Stimulated activated CD4-positive, alpha-beta T cell treated with anti-CD3 and anti-CD28 coated beads, Interleukin-1b, Interleukin-23, amount 100 ng/mL, for 48 hours (primary cell): ENCODE data around the gene TRIM41.
"Not testable (repeated sequence)": the region's sequence is repeated elsewhere in the genome, so short reads cannot be mapped to it uniquely, and the experiment has no call there.

Experiments
- DNase-seq: peaks from one replicate; pipeline ENCODE4 v3.0.0-alpha.2; 2020

Gene TRIM41

DNA sequence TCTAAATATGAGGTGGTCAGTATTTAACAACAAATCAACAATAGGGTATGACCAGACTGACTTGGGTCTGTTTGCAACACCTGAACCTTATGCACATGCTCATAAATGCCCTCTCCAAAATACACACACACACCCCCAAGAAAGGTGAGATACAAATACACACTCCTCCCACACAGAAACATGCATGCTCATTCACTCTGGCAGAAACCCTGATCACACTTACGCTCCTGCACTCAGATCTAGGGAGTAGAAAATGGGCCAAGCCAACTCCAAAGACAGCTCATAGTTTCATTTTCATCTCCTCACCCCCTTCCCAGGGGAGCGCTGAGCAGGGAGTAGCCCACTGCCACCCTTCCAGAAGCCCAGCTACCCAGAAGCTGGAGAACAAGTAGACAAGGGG is 29.4 kb upstream of the TRIM41 start:
- no peak for DNase-seq

DNA sequence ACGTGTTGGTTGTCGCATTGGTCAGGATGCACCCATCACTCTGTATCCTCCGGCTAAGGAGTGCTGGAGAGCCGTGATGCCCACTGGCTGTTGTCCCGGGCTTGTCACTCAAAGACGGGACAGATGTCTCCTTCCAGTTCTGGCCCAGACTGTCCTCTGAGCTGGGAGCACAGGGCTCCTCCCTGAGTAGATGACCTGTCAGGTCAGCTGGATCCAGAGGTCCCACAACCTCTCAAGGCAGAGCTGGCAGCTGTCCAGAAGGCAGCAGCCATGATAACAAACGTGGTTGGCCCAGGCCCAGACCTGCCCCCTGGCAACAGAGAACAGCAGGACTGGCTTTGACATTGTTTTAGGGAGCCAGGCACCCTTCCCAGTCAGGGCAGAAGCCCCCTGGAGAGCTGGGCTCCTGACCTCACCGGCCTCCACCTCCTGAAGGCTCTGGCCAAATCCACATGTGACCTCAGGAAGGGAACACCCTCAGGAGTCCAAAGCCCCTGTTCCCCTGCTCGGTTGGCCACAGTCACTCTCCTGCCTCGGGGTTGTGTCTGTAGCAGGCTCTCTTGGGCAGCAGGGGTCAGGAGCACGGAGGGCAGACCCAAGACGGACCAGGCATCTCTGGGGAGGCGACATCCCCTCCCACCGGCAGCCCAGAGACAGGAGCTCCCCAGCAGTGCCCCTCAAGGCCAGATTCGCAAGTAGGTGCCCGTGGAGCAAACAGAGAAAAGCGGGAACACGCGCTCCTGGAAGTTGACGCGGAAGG is 28.4 kb upstream of the TRIM41 start:
- no peak for DNase-seq

GRCh38 chr5:181195249-181195761 is 27.8 kb upstream of the TRIM41 start:
- no peak for DNase-seq

DNA sequence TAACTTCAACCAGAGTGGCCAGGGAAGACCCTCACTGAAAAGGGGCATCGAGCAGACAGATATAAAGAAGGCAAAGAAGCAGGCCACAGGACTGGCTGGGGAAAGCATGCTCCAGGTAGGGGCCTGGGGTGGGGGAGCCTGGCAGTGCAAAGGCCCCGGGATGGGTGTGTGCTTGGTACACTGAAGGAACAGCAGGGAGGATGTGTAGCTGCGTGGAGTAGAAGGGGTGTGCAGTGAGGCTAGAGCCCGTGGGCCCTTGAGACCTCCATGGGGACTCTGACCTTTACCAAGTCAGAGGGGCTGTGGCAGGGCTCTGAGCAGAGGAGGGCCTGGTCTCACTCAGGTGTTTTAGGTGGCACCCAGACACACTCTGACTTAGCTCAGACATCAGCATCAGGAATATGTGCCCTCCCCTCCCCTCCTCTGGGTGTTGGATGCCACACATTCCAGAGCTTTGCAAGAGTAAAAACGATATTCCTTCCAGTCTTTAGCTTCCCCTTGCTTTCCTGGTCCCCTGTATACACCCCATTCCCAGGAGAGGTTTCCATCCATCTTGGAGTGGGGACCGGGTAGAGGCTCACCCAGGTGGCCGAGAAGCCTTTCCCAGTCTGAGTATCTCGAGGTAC is 25.6 kb upstream of the TRIM41 start:
- no peak for DNase-seq

DNA sequence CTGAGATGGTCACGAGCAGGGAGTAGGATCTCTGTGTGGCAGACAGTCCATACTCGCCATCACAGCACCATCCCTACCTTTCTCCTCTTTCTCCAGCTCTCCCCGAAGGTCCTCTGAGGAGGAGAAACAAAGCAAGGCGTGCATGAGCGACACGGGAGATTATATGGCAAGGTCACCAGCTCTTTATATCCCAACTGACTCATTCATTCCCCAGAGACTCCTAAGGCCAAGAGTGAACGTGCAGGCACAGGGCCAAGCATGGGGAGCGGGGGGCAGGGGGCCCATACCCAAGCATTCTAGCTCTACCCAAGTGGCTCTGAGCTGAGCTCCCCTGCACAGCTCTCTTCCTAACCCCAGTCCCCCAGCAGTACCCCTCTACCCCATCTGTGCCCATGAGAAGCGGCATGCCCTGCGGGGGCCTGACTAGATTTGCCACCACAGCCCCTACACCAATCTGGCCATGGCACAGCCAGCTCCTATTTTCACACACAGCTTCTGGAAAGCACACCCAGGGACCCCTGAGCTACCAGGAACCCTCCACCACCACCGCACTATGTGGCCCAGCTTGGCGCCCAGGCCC is 24.9 kb upstream of the TRIM41 start:
- DNase-seq = no peak

- DNase-seq = no peak
These were observed 24.1 kb upstream of the TRIM41 start for GRCh38 chr5:181198905-181199519.

DNA sequence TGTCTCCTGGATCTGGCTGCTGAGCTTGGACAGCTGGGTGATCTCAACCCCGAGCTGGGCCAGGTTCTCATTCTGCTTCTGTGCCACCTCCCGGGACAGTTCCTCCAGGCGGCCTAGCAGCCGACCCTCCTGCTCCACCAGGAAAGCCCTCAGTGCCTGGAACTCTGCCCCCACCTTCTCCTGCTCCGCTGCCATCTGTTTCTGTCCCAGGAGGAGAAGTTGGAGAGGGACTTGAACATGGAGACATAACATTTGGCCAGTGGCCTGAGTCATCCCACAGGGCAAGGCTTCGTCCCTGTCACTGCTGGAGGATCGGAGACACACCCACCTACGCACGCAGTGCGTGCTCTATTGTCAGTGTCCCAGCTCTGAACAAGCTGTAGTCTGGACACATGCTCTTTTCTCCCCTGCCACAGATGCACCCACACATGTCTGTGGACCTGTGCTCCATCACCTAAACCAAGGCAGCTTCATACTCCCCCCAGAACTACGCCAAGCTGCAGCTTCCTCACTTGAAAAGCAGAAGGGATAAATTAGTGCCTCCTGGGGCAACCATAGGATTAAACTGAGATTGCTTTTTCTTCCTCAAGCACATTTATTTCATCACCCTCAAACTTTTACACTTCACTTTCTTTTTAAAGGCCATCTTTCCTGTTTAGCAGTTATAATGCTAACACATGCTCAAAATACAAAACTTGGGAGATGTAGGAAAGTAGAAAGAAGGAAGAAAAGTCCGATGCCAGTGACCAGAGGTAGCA is 23.0 kb upstream of the TRIM41 start:
- no peak for DNase-seq

DNA sequence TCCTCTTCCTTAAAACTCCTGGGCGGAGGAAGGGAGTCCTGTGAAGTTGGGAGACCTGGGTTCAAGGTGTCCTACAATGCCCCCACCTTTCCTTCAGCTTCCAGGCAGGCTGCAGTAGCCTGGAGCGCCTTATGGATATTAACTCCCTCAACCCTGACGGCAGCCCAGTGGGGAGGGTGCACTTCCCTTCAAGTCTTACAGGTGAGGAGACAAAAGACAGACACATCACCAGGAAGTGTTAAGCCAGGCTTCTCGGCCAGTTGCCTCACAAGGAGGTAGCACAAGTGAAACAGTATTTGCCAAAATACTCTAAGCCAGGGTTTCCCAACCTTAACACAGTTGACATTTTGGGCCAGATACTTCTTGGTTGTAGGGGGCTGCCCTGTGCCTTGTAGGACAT is 22.3 kb upstream of the TRIM41 start:
- no peak for DNase-seq

GRCh38 chr5:181203093-181203711 is 19.9 kb upstream of the TRIM41 start:
- no peak for DNase-seq

GRCh38 chr5:181203777-181204112 is 19.3 kb upstream of the TRIM41 start:
- DNase-seq = no peak

GRCh38 chr5:181204113-181204825 is 18.8 kb upstream of the TRIM41 start:
- peak; percentile 10 for DNase-seq

- DNase-seq = no peak
These were observed 18.0 kb upstream of the TRIM41 start, which contains the start of gene TRIM7 for GRCh38 chr5:181204826-181205760. Gene TRIM7 (minus strand): TSS chr5:181205196. CDS start chr5:181205110, 86 bp downstream.

DNA sequence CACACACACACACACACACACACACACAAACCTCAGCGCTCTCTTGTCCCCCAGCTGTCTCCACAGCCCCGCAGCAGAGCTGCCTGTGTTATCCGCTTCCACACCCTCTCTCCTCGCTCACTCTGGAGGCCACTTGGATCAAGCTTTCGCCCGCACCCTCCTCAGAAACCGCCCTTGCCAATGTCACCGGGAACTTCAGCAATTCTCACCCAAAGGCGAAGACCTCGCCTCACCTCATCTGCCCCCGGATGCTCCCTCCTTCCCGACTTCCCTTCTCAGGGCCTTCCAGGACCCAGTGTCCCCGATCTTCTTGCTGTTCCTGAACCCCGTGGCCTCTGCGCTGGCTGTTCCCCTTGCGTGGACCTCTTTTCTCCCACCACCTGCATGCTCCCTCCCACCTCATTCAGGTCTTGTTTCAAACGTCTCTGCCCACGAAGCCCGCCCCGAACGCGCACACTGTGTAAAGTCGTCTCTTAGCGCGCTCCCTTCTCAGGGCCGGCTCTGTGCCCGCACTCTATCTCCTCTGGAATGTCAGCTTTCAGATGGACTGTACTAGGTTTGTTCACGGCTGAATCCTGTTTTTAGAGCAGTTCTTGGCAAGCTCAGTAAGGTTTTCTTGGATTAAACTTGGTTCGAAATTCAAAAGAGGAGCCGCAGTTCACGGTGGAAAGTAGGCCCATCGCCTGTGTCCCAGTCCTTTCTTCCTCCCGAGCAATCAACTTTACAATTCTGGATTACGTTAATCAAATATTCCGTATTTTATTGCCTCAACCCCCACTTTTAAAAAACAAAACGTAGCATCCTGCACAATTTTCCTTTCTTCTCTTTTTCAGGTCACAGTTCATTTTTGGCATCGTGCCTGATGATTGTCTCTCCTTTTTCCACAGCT is 17.1 kb upstream of the TRIM41 start:
- no peak for DNase-seq

GRCh38 chr5:181207214-181207959 is 15.7 kb upstream of the TRIM41 start:
- peak; percentile 92 for DNase-seq

DNA sequence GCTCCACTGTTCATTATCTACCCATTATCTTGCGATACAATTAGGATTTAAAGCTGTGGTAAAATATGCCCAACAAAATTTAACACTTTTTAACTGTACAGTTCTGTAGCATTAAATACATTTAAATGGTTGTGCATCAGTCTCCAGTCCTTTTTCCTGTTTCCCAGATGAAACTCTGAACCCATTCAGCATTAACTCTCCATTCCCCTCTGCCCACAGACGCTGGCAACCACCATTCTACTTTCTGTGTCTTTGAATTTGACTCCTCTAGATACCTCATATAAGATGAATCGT is 15.2 kb upstream of the TRIM41 start:
- DNase-seq = no peak

- not testable (repeated sequence) for DNase-seq
These were observed 14.1 kb upstream of the TRIM41 start for GRCh38 chr5:181209006-181209405.

GRCh38 chr5:181210148-181210547 is 12.9 kb upstream of the TRIM41 start:
- DNase-seq = not testable (repeated sequence)

DNA sequence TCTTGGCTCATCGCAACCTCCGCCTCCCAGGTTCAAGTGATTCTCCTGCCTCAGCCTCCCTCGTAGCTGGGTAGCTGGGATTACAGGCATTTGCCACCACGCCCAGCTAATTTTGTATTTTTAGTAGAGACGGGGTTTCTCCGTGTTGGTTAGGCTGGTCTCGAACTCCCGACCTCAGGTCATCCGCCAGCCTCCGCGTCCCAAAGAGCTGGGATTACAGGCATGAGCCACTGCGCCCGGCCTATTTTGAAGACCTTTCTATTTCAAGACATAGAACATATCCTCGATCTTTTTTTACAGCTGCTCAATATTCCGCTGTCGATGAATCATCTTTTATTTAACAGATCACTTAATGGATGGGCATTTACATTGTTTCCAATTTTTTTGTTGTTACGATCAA is 12.4 kb upstream of the TRIM41 start:
- DNase-seq = not testable (repeated sequence)

- no peak for DNase-seq
These were observed 11.9 kb upstream of the TRIM41 start for GRCh38 chr5:181211208-181211607.
